IMR-90 (cell line): ENCODE results near the gene GRK5. TPM values are rescaled to one million over a fixed set of nuclear protein-coding genes. Genes with fewer than 3 reads are reported as not detected.
"Not testable (repeated sequence)": the region's sequence is repeated elsewhere in the genome, so short reads cannot be mapped to it uniquely, and the experiment has no call there.

Experiments used
- ATAC-seq: fragments of 200-7000 bp; cut with Tn5 transposase; 2 replicates; pipeline ENCODE4 v1.9.1; 2020; ENCODE audit warnings: low read depth, mild to moderate bottlenecking, moderate library complexity
- BruUV-seq: library from RNA; stranded (reverse); fragments of 400-500 nt; replicated peaks from 2 replicates; lab custom pipeline; 2021; lab: Mats Ljungman, UMichigan
- CTCF ChIA-PET: fragments of 300-600 bp; formaldehyde crosslinking; extraction: SDS; loops from one replicate; lab custom pipeline; 2021; ENCODE audit warnings: antibody characterized with exemption; lab: Yijun Ruan, JAX
- POLR2A ChIA-PET: fragments of 300-600 bp; sonication (Branson Sonifier 250); formaldehyde crosslinking; loops from one replicate; lab custom pipeline; 2022; ENCODE audit warnings: antibody characterized with exemption; ENCODE audit not compliant: unreplicated experiment; lab: Charles Lee
- DNase-seq: peaks from one replicate; pipeline ENCODE4 v3.0.0; 2013
- H2AFZ ChIP-seq: replicated peaks from 2 replicates; pipeline ENCODE3; 2013; ENCODE audit warnings: low read length, mild to moderate bottlenecking; ENCODE audit not compliant: poor library complexity
- H2AK5ac ChIP-seq: 2 replicates; pipeline ENCODE4 v1.6.1; 2013; ENCODE audit warnings: low read depth, low read length, inconsistent platforms
- H2AK9ac ChIP-seq: replicated peaks from 2 replicates; pipeline ENCODE3; 2013; ENCODE audit warnings: mild to moderate bottlenecking, low read depth, low read length, moderate library complexity; ENCODE audit not compliant: poor library complexity
- H2BK120ac ChIP-seq: 2 replicates; pipeline ENCODE4 v1.6.1; 2013; ENCODE audit warnings: low read depth, low read length, inconsistent platforms
- H2BK15ac ChIP-seq: 3 replicates; pipeline ENCODE4 v1.6.1; 2013; ENCODE audit warnings: low read depth, low read length, inconsistent platforms
- H2BK20ac ChIP-seq: 2 replicates; pipeline ENCODE4 v1.6.1; 2013; ENCODE audit warnings: low read depth, mild to moderate bottlenecking, inconsistent platforms, low read length, moderate library complexity
- H2BK5ac ChIP-seq: 2 replicates; pipeline ENCODE4 v1.6.1; 2013; ENCODE audit warnings: mild to moderate bottlenecking, low read depth, low read length, inconsistent platforms; ENCODE audit not compliant: poor library complexity, severe bottlenecking
- H3K14ac ChIP-seq: replicated peaks from 2 replicates; pipeline ENCODE4 v1.6.1; 2013; ENCODE audit warnings: low read depth, low read length, inconsistent platforms
- H3K18ac ChIP-seq: 2 replicates; pipeline ENCODE4 v1.6.1; 2013; ENCODE audit warnings: low read depth, low read length, control low read depth
- H3K23ac ChIP-seq: 2 replicates; pipeline ENCODE4 v1.6.1; 2013; ENCODE audit warnings: low read depth, low read length, inconsistent platforms
- H3K27ac ChIP-seq: 2 replicates; pipeline ENCODE4 v1.5.1; 2013; ENCODE audit warnings: mild to moderate bottlenecking, control low read depth, low read length; ENCODE audit not compliant: insufficient read depth
- H3K27me3 ChIP-seq: 2 replicates; pipeline ENCODE4 v1.6.1; 2013; ENCODE audit warnings: low read length; ENCODE audit not compliant: control insufficient read depth, insufficient read depth
- H3K36me3 ChIP-seq: 2 replicates; pipeline ENCODE4 v1.6.1; 2013; ENCODE audit warnings: low read length, mixed read lengths; ENCODE audit not compliant: control insufficient read depth, insufficient read depth
- H3K4ac ChIP-seq: 2 replicates; pipeline ENCODE4 v1.6.1; 2013; ENCODE audit warnings: low read depth, low read length, inconsistent platforms
- H3K4me1 ChIP-seq: 2 replicates; pipeline ENCODE4 v1.6.1; 2013; ENCODE audit warnings: low read length, mixed read lengths; ENCODE audit not compliant: control insufficient read depth, insufficient read depth
- H3K4me2 ChIP-seq: 2 replicates; pipeline ENCODE4 v1.6.1; 2013; ENCODE audit warnings: low read depth, mild to moderate bottlenecking, control low read depth, low read length, moderate library complexity
- H3K4me3 ChIP-seq: 2 replicates; pipeline ENCODE4 v1.5.1; 2013; ENCODE audit warnings: low read depth, mild to moderate bottlenecking, control low read depth, low read length, moderate library complexity; ENCODE audit not compliant: insufficient read depth
- H3K56ac ChIP-seq: 2 replicates; pipeline ENCODE4 v1.6.1; 2013; ENCODE audit warnings: low read length, inconsistent platforms; ENCODE audit not compliant: insufficient read depth; ENCODE audit errors: extremely low read depth
- H3K79me1 ChIP-seq, 2 experiments: 2 replicates each; pipeline ENCODE4 v1.6.1; 2013; ENCODE audit warnings: low read length in 2 of 2, inconsistent platforms in 1 of 2, low read depth in 1 of 2
- H3K9ac ChIP-seq: 2 replicates; pipeline ENCODE4 v1.6.1; 2013; ENCODE audit warnings: low read depth, low read length, control low read depth
- H3K9me1 ChIP-seq: 2 replicates; pipeline ENCODE4 v1.6.1; 2013; ENCODE audit warnings: low read length, inconsistent platforms; ENCODE audit not compliant: insufficient read depth
- H3K9me3 ChIP-seq: 2 replicates; pipeline ENCODE4 v1.6.1; 2013; ENCODE audit warnings: low read length; ENCODE audit not compliant: control insufficient read depth, insufficient read depth
- H4K20me1 ChIP-seq: 2 replicates; pipeline ENCODE4 v1.6.1; 2013; ENCODE audit warnings: low read length, inconsistent platforms; ENCODE audit not compliant: insufficient read depth
- H4K5ac ChIP-seq: 2 replicates; pipeline ENCODE4 v1.6.1; 2013; ENCODE audit warnings: mild to moderate bottlenecking, low read depth, low read length, control low read depth
- H4K8ac ChIP-seq, 2 experiments: 2 replicates each; pipeline ENCODE4 v1.6.1; 2013; ENCODE audit warnings: low read depth in 2 of 2, low read length in 2 of 2, control low read depth in 1 of 2, inconsistent platforms in 1 of 2
- H4K91ac ChIP-seq: 2 replicates; pipeline ENCODE4 v1.6.1; 2013; ENCODE audit warnings: low read depth, low read length, inconsistent platforms; ENCODE audit not compliant: insufficient read depth
- WGBS, 2 experiments: methylation state at CpG; one replicate each; pipeline versions ENCODE4 v1.1.5 to v1.1.7; 2013; ENCODE audit warnings: missing lambda C conversion rate in 2 of 2; ENCODE audit not compliant: insufficient read length in 1 of 2; ENCODE audit errors: extremely low coverage in 2 of 2; 5-methylcytosine and 5-hydroxymethylcytosine counted together
- dilution Hi-C: fragments of 300-500 bp; cut with HindIII; formaldehyde crosslinking; loops from one replicate; pipeline ENCODE4 v1.14.3; 2018; ENCODE audit warnings: low sequenced_read_pairs; ENCODE audit not compliant: unreplicated experiment
- in situ Hi-C: fragments of 300-500 bp; cut with MboI; formaldehyde crosslinking; loops from 3 replicates; pipeline ENCODE4 v1.14.3; 2019; ENCODE audit warnings: low sequenced_read_pairs, inconsistent platforms, mixed read lengths
- intact Hi-C: fragments of 100-400 bp; cut with micrococcal nuclease; formaldehyde crosslinking; loops from 2 replicates; pipeline ENCODE4 v1.10.0; 2022
- polyA plus RNA-seq, 3 experiments: library from polyadenylated mRNA; depleted of rRNA; stranded (reverse); fragments of >200 nt; gene quantifications; 2 replicates each; pipeline ENCODE4 v1.2.3, GENCODE V29; 2012; ENCODE audit warnings: low replicate concordance in 1 of 3
- total RNA-seq: library from RNA; depleted of rRNA; stranded (reverse); fragments of >200 nt; gene quantifications from 2 replicates; pipeline ENCODE4 v1.2.3, GENCODE V29; 2012

The GRK5 gene
- total and polyA plus RNA-seq, 2 of the 4 experiments (the other 2 are of a cell fraction): 12.9 to 16.3 TPM

GRCh38 chr10:119434942-119435341, 227.6 kb downstream of the GRK5 start:
- peaks cover 79% of the 10 kb centered on the region for H3K36me3 ChIP-seq
- CTCF ChIA-PET, BruUV-seq, H2BK20ac ChIP-seq, in situ Hi-C loops, H4K91ac ChIP-seq, H3K4me3 ChIP-seq, H3K9me3 ChIP-seq, H2BK15ac ChIP-seq, H3K4ac ChIP-seq, H3K9ac ChIP-seq, H3K23ac ChIP-seq, H3K79me1 ChIP-seq, H3K56ac ChIP-seq, intact Hi-C loops, H2BK5ac ChIP-seq, H2AFZ ChIP-seq, H2BK120ac ChIP-seq, POLR2A ChIA-PET, H2AK9ac ChIP-seq, H3K4me1 ChIP-seq, H2AK5ac ChIP-seq, H3K27ac ChIP-seq, H3K27me3 ChIP-seq, DNase-seq, H4K5ac ChIP-seq, H3K4me2 ChIP-seq, H3K14ac ChIP-seq, dilution Hi-C loops, ATAC-seq, H3K18ac ChIP-seq, H4K8ac ChIP-seq: not testable (repeated sequence)
- peaks cover 10% of the 10 kb centered on the region for H4K20me1 ChIP-seq
- 96% methylated on average over 3 of the region's 5 CpGs; no CpG with 5 or more reads in 1 of the 2 experiments for WGBS, 2 experiments
- H3K9me1 ChIP-seq: peaks cover 13% of the 10 kb centered on the region
